Testis (tissue), 2 donors: Measurements from ENCODE around the gene GID8.

Experiments used
- POLR2A ChIP-seq: fragments of 450-650 bp; IDR thresholded peaks from one replicate; pipeline ENCODE4 v1.6.1; 2017; ENCODE audit warnings: antibody characterized with exemption, mild to moderate bottlenecking, moderate library complexity
- TF ChIP-seq, protein P1 (sequence below), 3 experiments: fragments of 450-650 bp in 2 of 3; fragments of 200-600 bp in 1 of 3; sonication (generic) in 1 of 3; IDR thresholded peaks; one replicate each; pipeline ENCODE4 v1.5.1; 2016 to 2019; ENCODE audit warnings: antibody characterized with exemption in 3 of 3, mild to moderate bottlenecking in 2 of 3, moderate library complexity in 1 of 3

DNA sequence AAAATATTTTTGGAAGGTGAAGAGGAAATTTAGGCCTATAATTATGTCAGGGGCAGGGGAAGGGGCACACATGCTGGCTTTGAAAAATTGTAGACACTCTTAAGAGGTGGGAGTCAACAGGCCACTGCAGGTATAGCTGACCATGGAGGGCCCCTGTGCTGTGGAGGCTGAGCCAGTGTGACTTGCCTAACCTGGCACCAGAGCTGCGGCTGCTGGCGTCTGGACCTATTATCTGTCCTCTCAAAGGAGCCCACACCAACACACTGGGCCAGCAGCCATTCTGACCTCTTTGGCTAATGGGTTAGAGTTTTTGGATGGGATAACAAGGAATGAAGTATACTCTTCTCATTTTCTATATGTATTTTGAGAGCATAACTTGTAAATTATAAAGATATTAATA is 4.5 kb downstream of the GID8 start:
- TF ChIP-seq, protein P1, sequence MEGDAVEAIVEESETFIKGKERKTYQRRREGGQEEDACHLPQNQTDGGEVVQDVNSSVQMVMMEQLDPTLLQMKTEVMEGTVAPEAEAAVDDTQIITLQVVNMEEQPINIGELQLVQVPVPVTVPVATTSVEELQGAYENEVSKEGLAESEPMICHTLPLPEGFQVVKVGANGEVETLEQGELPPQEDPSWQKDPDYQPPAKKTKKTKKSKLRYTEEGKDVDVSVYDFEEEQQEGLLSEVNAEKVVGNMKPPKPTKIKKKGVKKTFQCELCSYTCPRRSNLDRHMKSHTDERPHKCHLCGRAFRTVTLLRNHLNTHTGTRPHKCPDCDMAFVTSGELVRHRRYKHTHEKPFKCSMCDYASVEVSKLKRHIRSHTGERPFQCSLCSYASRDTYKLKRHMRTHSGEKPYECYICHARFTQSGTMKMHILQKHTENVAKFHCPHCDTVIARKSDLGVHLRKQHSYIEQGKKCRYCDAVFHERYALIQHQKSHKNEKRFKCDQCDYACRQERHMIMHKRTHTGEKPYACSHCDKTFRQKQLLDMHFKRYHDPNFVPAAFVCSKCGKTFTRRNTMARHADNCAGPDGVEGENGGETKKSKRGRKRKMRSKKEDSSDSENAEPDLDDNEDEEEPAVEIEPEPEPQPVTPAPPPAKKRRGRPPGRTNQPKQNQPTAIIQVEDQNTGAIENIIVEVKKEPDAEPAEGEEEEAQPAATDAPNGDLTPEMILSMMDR (IDR thresholded peaks at IDR 0.05) = no peak
- no peak for TF ChIP-seq POLR2A
